Thyroid gland (tissue), 4 donors: ENCODE data around the gene CHST11.

Source experiments
- CTCF ChIP-seq, 6 experiments: fragments of 200-600 bp in 3 of 6; fragments of 450-650 bp in 3 of 6; sonication (generic) in 3 of 6; IDR thresholded peaks; one replicate each; pipeline ENCODE4 v1.5.1; 2016 to 2019; ENCODE audit warnings: antibody characterized with exemption in 6 of 6, mild to moderate bottlenecking in 2 of 6, inconsistent platforms in 1 of 6, moderate library complexity in 1 of 6
- POLR2A ChIP-seq, 2 donors: fragments of 450-650 bp; IDR thresholded peaks; one replicate each; pipeline ENCODE4 v1.6.1; 2017; ENCODE audit warnings: antibody characterized with exemption in 2 of 2, mild to moderate bottlenecking in 2 of 2, moderate library complexity in 1 of 2

- TF ChIP-seq CTCF (IDR thresholded peaks at IDR 0.05): no peak
- no peak for TF ChIP-seq POLR2A (IDR thresholded peaks at IDR 0.05)
Measured at GRCh38 chr12:104649921-104650320, 193.2 kb downstream of the CHST11 start.
